Effector memory CD8-positive, alpha-beta T cell (primary cell): ENCODE measurements around the gene ARHGAP45.
"Not testable (repeated sequence)": the region's sequence is repeated elsewhere in the genome, so short reads cannot be mapped to it uniquely, and the experiment has no call there.

ENCODE experiments used
- ATAC-seq: fragments of 150-1000 bp; cut with Tn5 transposase; replicated peaks from 2 replicates; pipeline ENCODE4 v1.10.0; 2021; ENCODE audit warnings: mild to moderate bottlenecking, moderate library complexity
- DNase-seq, 3 experiments: peaks; one replicate each; pipeline ENCODE4 v3.0.0; 2021
- H3K27ac Mint-ChIP-seq, 2 donors: one replicate each; pipeline ENCODE4 v1.8.0; 2022; ENCODE audit warnings: mild to moderate bottlenecking in 2 of 2, mixed read lengths in 2 of 2, moderate library complexity in 2 of 2
- H3K27me3 Mint-ChIP-seq, 2 donors: one replicate each; pipeline ENCODE4 v1.8.0; 2022; ENCODE audit warnings: mixed read lengths in 2 of 2
- H3K36me3 Mint-ChIP-seq: one replicate; pipeline ENCODE4 v1.8.0; 2022; ENCODE audit warnings: mild to moderate bottlenecking, moderate library complexity, mixed read lengths; ENCODE audit not compliant: insufficient read depth
- H3K4me1 Mint-ChIP-seq, 2 donors: one replicate each; pipeline ENCODE4 v1.8.0; 2022; ENCODE audit warnings: low read depth in 2 of 2, mixed read lengths in 2 of 2
- H3K4me3 Mint-ChIP-seq, 2 donors: one replicate each; pipeline ENCODE4 v1.8.0; 2022; ENCODE audit warnings: mild to moderate bottlenecking in 2 of 2, mixed read lengths in 2 of 2, moderate library complexity in 2 of 2
- H3K9me3 Mint-ChIP-seq, 2 donors: one replicate each; pipeline ENCODE4 v1.8.0; 2022; ENCODE audit warnings: mixed read lengths in 2 of 2
- total RNA-seq, 9 experiments: gene quantifications; one replicate each; lab custom pipeline; 2026; lab: John Stamatoyannopoulos, UW

The ARHGAP45 gene
- total RNA-seq, result 277 to 1,070 (median 697) reads per million in 9 experiments

GRCh38 chr19:1066748-1067340 lies at the start of gene ARHGAP45:
ARHGAP45 (plus strand) TSS chr19:1067167; CDS start chr19:1067406, 239 bp downstream.
- ATAC-seq (peak; percentile 64), DNase-seq (peak; percentile 80 to 89 (median 84))
- Mint-ChIP-seq H3K4me1 (peaks cover 32 to 39% of the 10 kb centered on the region in 2 donors), H3K36me3 (peaks cover 54% of the 10 kb centered on the region), H3K27me3 (no peaks in the 10 kb centered on the region), H3K9me3 (no peaks in the 10 kb centered on the region), H3K4me3 (peak within 1 kb of the TSS; percentile 93 to 96), H3K27ac (peak within 1 kb of the TSS; percentile 94 to 96)

GRCh38 chr19:1017906-1018305 lies 49.1 kb upstream of the ARHGAP45 start:
- Mint-ChIP-seq H3K4me3 (peak overlapping the region; percentile 92), H3K9me3 (no peaks in the 10 kb centered on the region), H3K27ac (peak overlapping the region; percentile 88 to 100), H3K4me1 (peaks cover 32 to 43% of the 10 kb centered on the region in 2 donors), H3K27me3 (no peaks in the 10 kb centered on the region), H3K36me3 (peaks cover 66% of the 10 kb centered on the region)
- no peak for ATAC-seq
- no peak for DNase-seq

GRCh38 chr19:1018393-1018792 lies 48.6 kb upstream of the ARHGAP45 start:
- peaks cover 32 to 43% of the 10 kb centered on the region in 2 donors for H3K4me1 Mint-ChIP-seq
- no peaks in the 10 kb centered on the region for H3K9me3 Mint-ChIP-seq
- H3K36me3 Mint-ChIP-seq, result peaks cover 61% of the 10 kb centered on the region
- H3K27ac Mint-ChIP-seq, result peak overlapping the region; percentile 100
- ATAC-seq (no peak), DNase-seq (no peak)
- H3K27me3 Mint-ChIP-seq, result no peaks in the 10 kb centered on the region
- peak overlapping the region; percentile 92 for H3K4me3 Mint-ChIP-seq

GRCh38 chr19:1018932-1019615 lies 47.9 kb upstream of the ARHGAP45 start:
- peaks cover 57% of the 10 kb centered on the region for H3K36me3 Mint-ChIP-seq
- DNase-seq (no peak), ATAC-seq (no peak)
- H3K9me3 Mint-ChIP-seq, result no peaks in the 10 kb centered on the region
- peak overlapping the region; percentile 100 for H3K27ac Mint-ChIP-seq
- H3K4me3 Mint-ChIP-seq, result peak overlapping the region; percentile 92
- H3K27me3 Mint-ChIP-seq, result no peaks in the 10 kb centered on the region
- H3K4me1 Mint-ChIP-seq, result peaks cover 32 to 42% of the 10 kb centered on the region in 2 donors

GRCh38 chr19:1019616-1019961 lies 47.4 kb upstream of the ARHGAP45 start:
- peak overlapping the region; percentile 100 for H3K27ac Mint-ChIP-seq
- H3K27me3 Mint-ChIP-seq, result no peaks in the 10 kb centered on the region
- ATAC-seq (no peak), DNase-seq (no peak)
- peaks cover 55% of the 10 kb centered on the region for H3K36me3 Mint-ChIP-seq
- peak overlapping the region; percentile 92 for H3K4me3 Mint-ChIP-seq
- H3K4me1 Mint-ChIP-seq, result peaks cover 32 to 41% of the 10 kb centered on the region in 2 donors
- no peaks in the 10 kb centered on the region for H3K9me3 Mint-ChIP-seq

- peaks cover 50% of the 10 kb centered on the region for H3K36me3 Mint-ChIP-seq
- peaks cover 34 to 42% of the 10 kb centered on the region in 2 donors for H3K4me1 Mint-ChIP-seq
Measured at GRCh38 chr19:1019980-1020867, 46.7 kb upstream of the ARHGAP45 start.

GRCh38 chr19:1020868-1021425 lies 46.0 kb upstream of the ARHGAP45 start, which contains the start of gene TMEM259:
TMEM259 (minus strand) TSS chr19:1021123; CDS start chr19:1020996, 127 bp downstream.
- H3K4me1 Mint-ChIP-seq, result peaks cover 35 to 39% of the 10 kb centered on the region in 2 donors
- DNase-seq (peak; percentile 97), ATAC-seq (peak; percentile 83)
- peak within 1 kb of the TSS; percentile 100 for H3K27ac Mint-ChIP-seq
- H3K27me3 Mint-ChIP-seq, result no peaks in the 10 kb centered on the region
- peaks cover 46% of the 10 kb centered on the region for H3K36me3 Mint-ChIP-seq
- no peaks in the 10 kb centered on the region for H3K9me3 Mint-ChIP-seq
- peak within 1 kb of the TSS; percentile 92 for H3K4me3 Mint-ChIP-seq

More at GRCh38 chr19:1019980-1020867, 46.7 kb upstream of the ARHGAP45 start:
- no peaks in the 10 kb centered on the region for H3K27me3 Mint-ChIP-seq
- no peaks in the 10 kb centered on the region for H3K9me3 Mint-ChIP-seq
- peak overlapping the region; percentile 100 for H3K27ac Mint-ChIP-seq
- H3K4me3 Mint-ChIP-seq, result peak overlapping the region; percentile 92
- no peak for ATAC-seq
- peak in 1 of 3 experiments; percentile 31 for DNase-seq

- not testable (repeated sequence) for H3K4me3 Mint-ChIP-seq, H3K27ac Mint-ChIP-seq, ATAC-seq, H3K27me3 Mint-ChIP-seq, DNase-seq, H3K9me3 Mint-ChIP-seq
- H3K36me3 Mint-ChIP-seq, result peaks cover 51% of the 10 kb centered on the region
- H3K4me1 Mint-ChIP-seq, result peaks cover 17 to 23% of the 10 kb centered on the region in 2 donors
Measured at GRCh38 chr19:1023883-1024188, 43.1 kb upstream of the ARHGAP45 start.

GRCh38 chr19:1025080-1025479 lies 41.9 kb upstream of the ARHGAP45 start:
- H3K4me3 Mint-ChIP-seq, H3K9me3 Mint-ChIP-seq, ATAC-seq, H3K27ac Mint-ChIP-seq, H3K27me3 Mint-ChIP-seq, DNase-seq: not testable (repeated sequence)
- H3K4me1 Mint-ChIP-seq, result peaks cover 14 to 22% of the 10 kb centered on the region in 2 donors
- H3K36me3 Mint-ChIP-seq, result peaks cover 51% of the 10 kb centered on the region

- peak in 1 of 3 experiments; percentile 48 for DNase-seq
- Mint-ChIP-seq H3K36me3 (peaks cover 55% of the 10 kb centered on the region), H3K9me3 (no peaks in the 10 kb centered on the region), H3K27me3 (no peaks in the 10 kb centered on the region), H3K27ac (peak within 1 kb of the TSS; percentile 91 to 94), H3K4me3 (peak within 1 kb of the TSS; percentile 97 to 99), H3K4me1 (peaks cover 18 to 24% of the 10 kb centered on the region in 2 donors)
- ATAC-seq, result peak; percentile 10
Measured at GRCh38 chr19:1025960-1026782, 40.8 kb upstream of the ARHGAP45 start, which contains the start of gene CNN2. CNN2 (plus strand) TSS chr19:1026608; CDS start chr19:1026662, 54 bp downstream.

GRCh38 chr19:1026783-1027649 lies 40.0 kb upstream of the ARHGAP45 start:
- H3K4me3 Mint-ChIP-seq, result peak overlapping the region; percentile 97 to 99
- DNase-seq, result peak in 2 of 3 experiments; percentile 32 to 41
- H3K4me1 Mint-ChIP-seq, result peaks cover 18% of the 10 kb centered on the region in 2 donors
- no peak for ATAC-seq
- peaks cover 55% of the 10 kb centered on the region for H3K36me3 Mint-ChIP-seq
- H3K27me3 Mint-ChIP-seq, result no peaks in the 10 kb centered on the region
- H3K9me3 Mint-ChIP-seq, result no peaks in the 10 kb centered on the region
- peak overlapping the region; percentile 91 to 94 for H3K27ac Mint-ChIP-seq
